Tibial artery (tissue), 4 donors: ENCODE results near the gene UVRAG.
"Not testable (repeated sequence)": the region's sequence is repeated elsewhere in the genome, so short reads cannot be mapped to it uniquely, and the experiment has no call there.

Experiments used
- DNase-seq, 2 donors: peaks; one replicate each; pipeline ENCODE4 v3.0.0-alpha.2; 2019
- H3K27ac ChIP-seq, 2 donors: fragments of 200-600 bp; sonication (generic) in 1 of 2; 1 replicate in 1 of 2; 2 replicates in 1 of 2; pipeline ENCODE4 v1.5.1; 2018 to 2019; ENCODE audit warnings: mild to moderate bottlenecking in 1 of 2
- H3K27me3 ChIP-seq, 2 donors: fragments of 200-600 bp; sonication (generic) in 1 of 2; one replicate each; pipeline versions ENCODE4 v1.5.1 to v1.6.0; 2016 to 2019
- H3K36me3 ChIP-seq, 3 donors: fragments of 200-600 bp; sonication (generic) in 2 of 3; one replicate each; pipeline ENCODE4 v1.5.1; 2016 to 2019; ENCODE audit warnings: mild to moderate bottlenecking in 2 of 3
- H3K4me1 ChIP-seq, 4 donors: fragments of 200-600 bp; sonication (generic) in 2 of 4; 1 replicate in 3 of 4; 2 replicates in 1 of 4; pipeline ENCODE4 v1.5.1; 2016 to 2019
- H3K4me3 ChIP-seq, 2 donors: fragments of 200-600 bp; sonication (generic) in 1 of 2; 1 replicate in 1 of 2; 2 replicates in 1 of 2; pipeline ENCODE4 v1.5.1; 2018 to 2019; ENCODE audit warnings: mild to moderate bottlenecking in 2 of 2
- H3K9me3 ChIP-seq, 3 donors: fragments of 200-600 bp; sonication (generic) in 1 of 3; one replicate each; pipeline ENCODE4 v1.5.1; 2016 to 2019
- intact Hi-C: fragments of 100-400 bp; cut with DNase I; formaldehyde crosslinking; loops from one replicate; pipeline ENCODE4 v1.15.0; 2023; ENCODE audit warnings: low total_unique reads
- TF ChIP-seq, protein P1 (sequence below), 2 experiments: fragments of 200-600 bp in 1 of 2; fragments of 450-650 bp in 1 of 2; IDR thresholded peaks; one replicate each; pipeline ENCODE4 v1.5.1; 2017 to 2019; ENCODE audit warnings: antibody characterized with exemption in 2 of 2, mild to moderate bottlenecking in 1 of 2, moderate library complexity in 1 of 2

Gene UVRAG

GRCh38 chr11:76076749-76077148 lies 261.7 kb downstream of the UVRAG start:
- Histone ChIP-seq H3K4me1 (peaks cover 0 to 36% (median 4%) of the 10 kb centered on the region in 4 donors), H3K9me3 (no peaks in the 10 kb centered on the region), H3K27me3 (no peaks in the 10 kb centered on the region), H3K27ac (no peak overlapping the region), H3K36me3 (no peaks in the 10 kb centered on the region), H3K4me3 (no peak overlapping the region)
- TF ChIP-seq, protein P1, sequence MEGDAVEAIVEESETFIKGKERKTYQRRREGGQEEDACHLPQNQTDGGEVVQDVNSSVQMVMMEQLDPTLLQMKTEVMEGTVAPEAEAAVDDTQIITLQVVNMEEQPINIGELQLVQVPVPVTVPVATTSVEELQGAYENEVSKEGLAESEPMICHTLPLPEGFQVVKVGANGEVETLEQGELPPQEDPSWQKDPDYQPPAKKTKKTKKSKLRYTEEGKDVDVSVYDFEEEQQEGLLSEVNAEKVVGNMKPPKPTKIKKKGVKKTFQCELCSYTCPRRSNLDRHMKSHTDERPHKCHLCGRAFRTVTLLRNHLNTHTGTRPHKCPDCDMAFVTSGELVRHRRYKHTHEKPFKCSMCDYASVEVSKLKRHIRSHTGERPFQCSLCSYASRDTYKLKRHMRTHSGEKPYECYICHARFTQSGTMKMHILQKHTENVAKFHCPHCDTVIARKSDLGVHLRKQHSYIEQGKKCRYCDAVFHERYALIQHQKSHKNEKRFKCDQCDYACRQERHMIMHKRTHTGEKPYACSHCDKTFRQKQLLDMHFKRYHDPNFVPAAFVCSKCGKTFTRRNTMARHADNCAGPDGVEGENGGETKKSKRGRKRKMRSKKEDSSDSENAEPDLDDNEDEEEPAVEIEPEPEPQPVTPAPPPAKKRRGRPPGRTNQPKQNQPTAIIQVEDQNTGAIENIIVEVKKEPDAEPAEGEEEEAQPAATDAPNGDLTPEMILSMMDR (IDR thresholded peaks at IDR 0.05), result no peak
- no peak for DNase-seq
- intact Hi-C loops, result no loop called here

DNA sequence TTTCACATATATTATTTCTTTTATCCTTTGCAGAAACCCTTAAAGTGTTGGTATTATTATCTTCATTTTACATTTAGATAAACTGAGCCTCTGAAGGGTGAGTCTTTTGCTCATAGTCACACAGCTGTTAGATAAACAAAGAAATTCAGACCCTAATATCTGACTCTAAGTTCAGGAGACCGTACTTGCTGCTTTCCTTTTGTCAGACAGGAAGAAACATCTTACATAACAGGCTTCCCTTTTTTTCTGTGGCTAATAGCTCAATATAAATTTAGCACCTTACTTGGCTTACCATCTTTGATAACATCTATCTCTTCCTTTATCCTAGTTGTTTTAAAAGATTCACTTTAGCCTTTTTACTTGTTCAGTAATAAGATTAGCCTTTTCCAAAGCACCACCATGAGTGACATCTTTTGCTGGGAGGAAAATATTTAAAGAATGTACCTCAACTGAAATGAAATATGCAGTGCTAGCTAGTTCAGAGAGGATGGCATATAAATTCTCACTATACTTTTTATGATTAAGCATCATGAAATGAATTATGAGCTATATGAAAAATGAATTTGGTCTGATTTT lies 262.7 kb downstream of the UVRAG start:
- TF ChIP-seq, protein P1 (IDR thresholded peaks at IDR 0.05), result no peak
- intact Hi-C loops, result no loop called here
- no peak overlapping the region for H3K27ac ChIP-seq

GRCh38 chr11:76081084-76081483 lies 266.1 kb downstream of the UVRAG start:
- H3K4me3 ChIP-seq, DNase-seq, intact Hi-C loops, H3K9me3 ChIP-seq, H3K36me3 ChIP-seq, H3K27me3 ChIP-seq, H3K27ac ChIP-seq: not testable (repeated sequence)
- peaks cover 0 to 18% (median 0%) of the 10 kb centered on the region in 4 donors for H3K4me1 ChIP-seq

More for the DNA sequence above, 262.7 kb downstream of the UVRAG start:
- H3K9me3 ChIP-seq, result no peaks in the 10 kb centered on the region
- peaks cover 0 to 29% (median 4%) of the 10 kb centered on the region in 4 donors for H3K4me1 ChIP-seq
- H3K36me3 ChIP-seq, result no peaks in the 10 kb centered on the region
- no peaks in the 10 kb centered on the region for H3K27me3 ChIP-seq
- DNase-seq, result no peak
- H3K4me3 ChIP-seq, result no peak overlapping the region

- H3K4me1 ChIP-seq, result peaks cover 0 to 24% (median 0%) of the 10 kb centered on the region in 4 donors
- H3K27me3 ChIP-seq, result no peaks in the 10 kb centered on the region
- no peak for DNase-seq
- TF ChIP-seq, protein P1 (IDR thresholded peaks at IDR 0.05), result no peak
- H3K27ac ChIP-seq, result no peak overlapping the region
- H3K9me3 ChIP-seq, result no peaks in the 10 kb centered on the region
- intact Hi-C loops, result no loop called here
- H3K36me3 ChIP-seq, result no peaks in the 10 kb centered on the region
- no peak overlapping the region for H3K4me3 ChIP-seq
These were observed 268.8 kb downstream of the UVRAG start for GRCh38 chr11:76083563-76084451.

GRCh38 chr11:76085270-76085669 lies 270.3 kb downstream of the UVRAG start:
- H3K9me3 ChIP-seq, result peaks cover 0 to 7% (median 1%) of the 10 kb centered on the region in 3 donors
- peaks cover 0 to 24% (median 0%) of the 10 kb centered on the region in 4 donors for H3K4me1 ChIP-seq
- no peak overlapping the region for H3K27ac ChIP-seq
- no peaks in the 10 kb centered on the region for H3K27me3 ChIP-seq
- no peak for DNase-seq
- H3K36me3 ChIP-seq, result peaks cover 0 to 6% (median 5%) of the 10 kb centered on the region in 3 donors
- no peak overlapping the region for H3K4me3 ChIP-seq
- intact Hi-C loops, result loop anchor here (5.0 kb wide), 1 partner anchor 228 kb away; no protein-coding TSS in a partner anchor
- TF ChIP-seq, protein P1 (IDR thresholded peaks at IDR 0.05), result no peak
